Measurements from ENCODE around the gene MAN1C1.

GRCh38 chr1:25581764-25582163 lies 34.8 kb upstream of the MAN1C1 start:
- TF ChIP-seq CTCF (IDR thresholded peaks at IDR 0.05) (no peak), POLR2A (IDR thresholded peaks at IDR 0.05) (no peak)
